HepG2 (cell line): ENCODE data around the gene ATP9A. TPM values are rescaled to one million over a fixed set of nuclear protein-coding genes. Genes with fewer than 3 reads are reported as not detected.
A peak's percentile ranks its signal among the peaks of the same experiment; 100 is the strongest.

Source experiments
- ATAC-seq: fragments of 200-7000 bp; cut with Tn5 transposase; 3 replicates; pipeline ENCODE4 v1.9.1; 2020; ENCODE audit warnings: mild to moderate bottlenecking, moderate library complexity
- BruUV-seq: library from RNA; stranded (reverse); fragments of 400-500 nt; replicated peaks from 2 replicates; lab custom pipeline; 2021; lab: Mats Ljungman, UMichigan
- CTCF ChIA-PET: fragments of 300-600 bp; formaldehyde crosslinking; extraction: SDS; loops from one replicate; lab custom pipeline; 2021; ENCODE audit warnings: low total read pairs, inconsistent platforms, low intra/inter-chr PET ratio; lab: Yijun Ruan, JAX
- POLR2A ChIA-PET: fragments of 350-600 bp; sonication (Branson Sonifier 250); formaldehyde crosslinking; loops from one replicate; lab custom pipeline; 2020; ENCODE audit warnings: antibody characterized with exemption, inconsistent platforms; lab: Yijun Ruan, JAX
- DNase-seq: peaks from one replicate; pipeline ENCODE4 v3.0.0-alpha.2; 2015; ENCODE audit warnings: low spot score
- FAIRE-seq: peaks from 3 replicates; lab custom pipeline; 2011; peaks lifted over from hg19 to GRCh38; lab: Jason Lieb, UNC
- H2AFZ ChIP-seq: one replicate; pipeline ENCODE4 v1.6.1; 2011; ENCODE audit warnings: low read length, inconsistent platforms
- H3K27ac ChIP-seq: fragments of 300-600 bp; 3 replicates; pipeline ENCODE4 v1.8.0; 2011; ENCODE audit warnings: mixed run types, mild to moderate bottlenecking, mixed read lengths, low read length, inconsistent platforms; ENCODE audit not compliant: insufficient read depth; ENCODE audit errors: extremely low read length
- H3K27me3 ChIP-seq, 2 experiments: fragments of 200-600 bp in 1 of 2; 2 replicates in 1 of 2; 3 replicates in 1 of 2; pipeline versions ENCODE4 v1.6.0 to v1.8.0; 2011; ENCODE audit warnings: low read length in 2 of 2, mild to moderate bottlenecking in 2 of 2, moderate library complexity in 2 of 2, inconsistent platforms in 1 of 2; ENCODE audit not compliant: insufficient read depth in 2 of 2, control insufficient read depth in 1 of 2
- H3K36me3 ChIP-seq, 2 experiments: fragments of 200-600 bp in 1 of 2; replicated peaks in 1 of 2; 2 replicates in 1 of 2; 3 replicates in 1 of 2; pipeline versions ENCODE4 v1.5.1 to v1.8.0; 2011; ENCODE audit warnings: low read length in 2 of 2, inconsistent platforms in 1 of 2; ENCODE audit not compliant: insufficient read depth in 2 of 2, control insufficient read depth in 1 of 2
- H3K4me1 ChIP-seq: 2 replicates; pipeline ENCODE4 v1.5.1; 2012; ENCODE audit warnings: low read length, inconsistent platforms; ENCODE audit not compliant: insufficient read depth
- H3K4me2 ChIP-seq: 2 replicates; pipeline ENCODE4 v1.6.0; 2011; ENCODE audit warnings: low read depth, low read length, inconsistent platforms
- H3K4me3 ChIP-seq, 3 experiments: fragments of 200-600 bp in 1 of 3; sonication (generic), shearing (Covaris generic) in 1 of 3; replicated peaks in 1 of 3; 2 replicates each; pipeline ENCODE4 v1.5.1; 2011 to 2016; ENCODE audit warnings: low read length in 3 of 3, inconsistent platforms in 2 of 3, low read depth in 2 of 3, mild to moderate bottlenecking in 2 of 3, control low read depth in 1 of 3, mixed read lengths in 1 of 3; ENCODE audit not compliant: insufficient read depth in 1 of 3
- H3K79me2 ChIP-seq: one replicate; pipeline ENCODE4 v1.6.1; 2011; ENCODE audit warnings: low read length, inconsistent platforms; ENCODE audit not compliant: insufficient read depth
- H3K9ac ChIP-seq: 2 replicates; pipeline ENCODE4 v1.6.0; 2011; ENCODE audit warnings: mild to moderate bottlenecking, low read depth, low read length, inconsistent platforms; ENCODE audit not compliant: insufficient read depth
- H3K9me3 ChIP-seq: 2 replicates; pipeline ENCODE4 v1.5.1; 2012; ENCODE audit warnings: mild to moderate bottlenecking, low read length
- H4K20me1 ChIP-seq: 2 replicates; pipeline ENCODE4 v1.6.0; 2011; ENCODE audit warnings: inconsistent platforms, mild to moderate bottlenecking, low read length, moderate library complexity; ENCODE audit not compliant: insufficient read depth
- HNF4A ChIP-seq: sonication (generic); formaldehyde crosslinking; IDR thresholded peaks from 2 replicates; pipeline ENCODE4 v1.4.0; 2020; ENCODE audit warnings: missing genetic modification reagents
- NR2F1 ChIP-seq, 2 experiments: fragments of 450-650 bp in 1 of 2; formaldehyde crosslinking in 1 of 2; IDR thresholded peaks; 2 replicates each; pipeline versions ENCODE4 v1.5.0 to v1.6.1; 2016 to 2020; ENCODE audit warnings: mild to moderate bottlenecking in 1 of 2, missing compliant biosample characterization in 1 of 2, missing genetic modification reagents in 1 of 2, moderate library complexity in 1 of 2
- PTBP1 ChIP-seq: fragments of 200-400 bp; formaldehyde crosslinking; IDR thresholded peaks from 2 replicates; pipeline ENCODE4 v1.6.1; 2018; ENCODE audit warnings: low read length, low read depth; ENCODE audit not compliant: poor library complexity, severe bottlenecking
- RFX1 ChIP-seq: fragments of 450-650 bp; IDR thresholded peaks from 2 replicates; pipeline ENCODE4 v1.6.1; 2017
- RORA ChIP-seq: sonication (generic); formaldehyde crosslinking; IDR thresholded peaks from 2 replicates; pipeline ENCODE4 v1.5.0; 2020; ENCODE audit warnings: mild to moderate bottlenecking, missing genetic modification reagents, moderate library complexity
- SALL1 ChIP-seq: sonication (generic); formaldehyde crosslinking; IDR thresholded peaks from 2 replicates; pipeline ENCODE4 v1.8.0; 2022; ENCODE audit warnings: mild to moderate bottlenecking, missing genetic modification reagents
- SOX6 ChIP-seq, 2 experiments: fragments of 450-650 bp in 1 of 2; sonication (generic) in 1 of 2; formaldehyde crosslinking in 1 of 2; IDR thresholded peaks; 2 replicates each; pipeline versions ENCODE4 v1.4.0 to v1.6.1; 2017 to 2020; ENCODE audit warnings: antibody characterized with exemption in 1 of 2, mild to moderate bottlenecking in 1 of 2, missing genetic modification reagents in 1 of 2
- TEAD3 ChIP-seq: optimal IDR thresholded peaks from 2 replicates; pipeline ENCODE3; 2016; ENCODE audit warnings: borderline replicate concordance
- ZBTB49 ChIP-seq: sonication (generic); formaldehyde crosslinking; IDR thresholded peaks from 2 replicates; pipeline ENCODE4 v1.4.0; 2020; ENCODE audit warnings: missing genetic modification reagents, borderline replicate concordance
- ZKSCAN1 ChIP-seq: fragments of 150-350 bp; IDR thresholded peaks from 2 replicates; pipeline ENCODE4 v1.6.1; 2014; ENCODE audit warnings: low read length
- ZNF17 ChIP-seq: sonication (generic); formaldehyde crosslinking; IDR thresholded peaks from 2 replicates; pipeline ENCODE4 v1.5.0; 2020; ENCODE audit warnings: mild to moderate bottlenecking, missing genetic modification reagents
- ZNF674 ChIP-seq: sonication (generic); formaldehyde crosslinking; IDR thresholded peaks from 2 replicates; pipeline ENCODE4 v1.5.0; 2020; ENCODE audit warnings: low read depth, mild to moderate bottlenecking, missing genetic modification reagents
- ZNF850 ChIP-seq: sonication (generic); formaldehyde crosslinking; conservative IDR thresholded peaks from 2 replicates; pipeline ENCODE4 v1.9.0; 2021; ENCODE audit warnings: mild to moderate bottlenecking, missing genetic modification reagents
- WGBS: methylation state at CpG from one replicate; pipeline ENCODE4 v1.1.6; 2017; ENCODE audit warnings: low lambda C conversion rate; 5-methylcytosine and 5-hydroxymethylcytosine counted together
- in situ Hi-C: cut with HindIII; loops from 2 replicates; pipeline ENCODE4 v1.10.0; 2017; ENCODE audit warnings: low pct_unique_long_range_greater_than_20kb; ENCODE audit not compliant: extremely low pct_ligation_motif_present
- intact Hi-C: fragments of 100-400 bp; cut with micrococcal nuclease; formaldehyde crosslinking; loops from one replicate; pipeline ENCODE4 v1.10.0; 2022; ENCODE audit not compliant: unreplicated experiment
- polyA plus RNA-seq, 8 experiments: library from polyadenylated mRNA; depleted of rRNA in 3 of 8; stranded (reverse) in 7 of 8; unstranded in 1 of 8; fragments of >200 nt; fragmentation: Illumina TruSeq in 4 of 8; extraction: Trizol in 4 of 8; gene quantifications; 2 replicates each; pipeline versions ENCODE4 v1.2.1 to v1.2.3, GENCODE V29; 2011 to 2016; ENCODE audit warnings: low read depth in 4 of 8, missing spikeins in 1 of 8, mixed read lengths in 1 of 8; ENCODE audit not compliant: insufficient read depth in 1 of 8
- total RNA-seq, 5 experiments: library from RNA; depleted of rRNA; stranded (reverse); fragments of >200 nt; fragmentation: Illumina TruSeq; extraction: Trizol; gene quantifications; 2 replicates each; pipeline ENCODE4 v1.2.3, GENCODE V29; 2016; ENCODE audit warnings: low read depth in 1 of 5
- TF ChIP-seq, protein P1 (sequence below): fragments of 450-650 bp; IDR thresholded peaks from 2 replicates; pipeline ENCODE4 v1.6.1; 2017

Gene ATP9A
- total and polyA plus RNA-seq, 2 of the 13 experiments (the other 11 are each of a cell fraction or from before 2014, with no cell fraction given), result 11.8 to 18.5 TPM

DNA sequence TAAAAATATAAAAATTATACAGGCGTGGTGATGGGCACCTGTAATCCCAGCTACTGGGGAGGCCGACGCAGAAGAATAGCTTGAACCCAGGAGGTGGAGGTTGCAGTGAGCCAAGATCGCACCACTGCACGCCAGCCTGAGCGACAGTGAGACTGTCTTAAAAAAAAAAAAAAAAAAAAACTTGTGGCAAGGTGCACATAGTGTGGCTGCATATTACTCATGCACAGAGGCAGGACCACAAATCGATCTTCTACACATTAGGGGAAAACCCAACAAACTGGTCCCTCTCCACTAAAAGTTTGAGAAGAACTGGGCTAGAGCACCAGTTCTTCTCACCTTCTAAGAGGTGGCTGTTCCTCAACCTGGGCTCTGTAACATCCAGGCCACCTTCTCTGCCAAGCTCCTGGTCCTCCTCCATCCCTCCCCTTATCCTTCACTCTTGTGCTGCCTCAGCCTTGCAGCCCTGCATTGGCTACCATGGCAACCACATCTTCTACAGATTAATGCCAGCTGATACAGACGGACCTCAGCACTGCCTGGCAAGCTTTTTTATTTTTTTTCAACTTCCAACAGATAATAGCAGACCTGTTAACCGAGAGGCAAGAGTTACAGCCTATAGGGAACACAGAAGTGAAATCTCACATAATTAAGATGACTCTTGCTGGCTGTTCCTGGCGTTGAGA is 88.0 kb downstream of the ATP9A start:
- 93% methylated on average over 10 of the region's 10 CpGs for whole genome bisulfite sequencing
- Histone ChIP-seq H4K20me1 (no peaks in the 10 kb centered on the region), H3K27me3 (no peaks in the 10 kb centered on the region), H3K4me3 (no peak overlapping the region)
- intact Hi-C loops, result no loop called here
- POLR2A ChIA-PET, result no interaction called here
- no peak for FAIRE-seq
- peak; percentile 81 for TF ChIP-seq ZKSCAN1
- no peak for TF ChIP-seq ZNF850 (CRISPR knock-in tag)
- TF ChIP-seq ZNF17 (CRISPR knock-in tag), result no peak
- TF ChIP-seq, all 625 proteins: peak for 1
- H3K4me1 ChIP-seq, result peaks cover 9% of the 10 kb centered on the region
- ATAC-seq, result no peak
- no peaks in the 10 kb centered on the region for H3K9me3 ChIP-seq
- BruUV-seq, result no TSS peak
- no peak overlapping the region for H3K9ac ChIP-seq
- H3K4me2 ChIP-seq, result no peak overlapping the region
- no peak overlapping the region for H3K27ac ChIP-seq
- no peaks in the 10 kb centered on the region for H3K79me2 ChIP-seq
- no peak overlapping the region for H2AFZ ChIP-seq
- in situ Hi-C loops, result no loop called here
- H3K36me3 ChIP-seq, result peaks cover 0 to 4% of the 10 kb centered on the region in 2 experiments; a peak in 3 of 5 replicates
- CTCF ChIA-PET, result no interaction called here
- DNase-seq, result no peak

- peaks cover 0 to 6% of the 10 kb centered on the region in 2 experiments; a peak in 3 of 5 replicates for H3K36me3 ChIP-seq
- no peak overlapping the region for H3K4me2 ChIP-seq
- ChIA-PET CTCF (no interaction called here), POLR2A (no interaction called here)
- no peak overlapping the region for H3K27ac ChIP-seq
- no peak overlapping the region for H3K4me3 ChIP-seq
- H2AFZ ChIP-seq, result no peak overlapping the region
- H4K20me1 ChIP-seq, result no peaks in the 10 kb centered on the region
- ATAC-seq (peak; percentile 61), FAIRE-seq (no peak), DNase-seq (peak; percentile 29)
- H3K27me3 ChIP-seq, result no peaks in the 10 kb centered on the region
- in situ Hi-C loops, result no loop called here
- no peak overlapping the region for H3K9ac ChIP-seq
- intact Hi-C loops, result no loop called here
- no peaks in the 10 kb centered on the region for H3K9me3 ChIP-seq
- WGBS, result 83% methylated on average over 13 of the region's 13 CpGs
- H3K79me2 ChIP-seq, result no peaks in the 10 kb centered on the region
- no TSS peak for BruUV-seq
- peaks cover 9% of the 10 kb centered on the region for H3K4me1 ChIP-seq
- no peak for TF ChIP-seq RORA
- TF ChIP-seq ZNF674 (CRISPR knock-in tag), result no peak
- no peak for TF ChIP-seq ZBTB49 (CRISPR knock-in tag)
- TF ChIP-seq HNF4A, result peak; percentile 35; the same call in 1 of the 2 replicates
- TF ChIP-seq RFX1, result no peak
- TF ChIP-seq SALL1, result peak; percentile 35; the same call in 1 of the 2 replicates
- no peak for TF ChIP-seq SOX6 (IDR thresholded peaks at IDR 0.05)
- TF ChIP-seq SOX6 (CRISPR knock-in tag; IDR thresholded peaks at IDR 0.05), result peak; percentile 61
- TF ChIP-seq PTBP1, result no peak
- TF ChIP-seq NR2F1 (CRISPR knock-in tag; IDR thresholded peaks at IDR 0.05), result peak; percentile 82 to 86; a peak in 3 of 4 replicates
- TF ChIP-seq, protein P1, sequence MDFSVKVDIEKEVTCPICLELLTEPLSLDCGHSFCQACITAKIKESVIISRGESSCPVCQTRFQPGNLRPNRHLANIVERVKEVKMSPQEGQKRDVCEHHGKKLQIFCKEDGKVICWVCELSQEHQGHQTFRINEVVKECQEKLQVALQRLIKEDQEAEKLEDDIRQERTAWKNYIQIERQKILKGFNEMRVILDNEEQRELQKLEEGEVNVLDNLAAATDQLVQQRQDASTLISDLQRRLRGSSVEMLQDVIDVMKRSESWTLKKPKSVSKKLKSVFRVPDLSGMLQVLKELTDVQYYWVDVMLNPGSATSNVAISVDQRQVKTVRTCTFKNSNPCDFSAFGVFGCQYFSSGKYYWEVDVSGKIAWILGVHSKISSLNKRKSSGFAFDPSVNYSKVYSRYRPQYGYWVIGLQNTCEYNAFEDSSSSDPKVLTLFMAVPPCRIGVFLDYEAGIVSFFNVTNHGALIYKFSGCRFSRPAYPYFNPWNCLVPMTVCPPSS, result no peak
- TF ChIP-seq TEAD3 (CRISPR knock-in tag), result peak; percentile 25
These were observed 88.8 kb downstream of the ATP9A start for GRCh38 chr20:51679254-51679921.
